Body of pancreas (tissue), 4 donors: ENCODE measurements around the gene ABCG1. TPM values are rescaled to one million over a fixed set of nuclear protein-coding genes. Genes with fewer than 3 reads are reported as not detected.

Experiments
- ATAC-seq: fragments of 150-250 bp; one replicate; pipeline ENCODE4 v1.9.1; 2016
- DNase-seq, 4 donors: peaks; one replicate each; pipeline ENCODE4 v3.0.0-alpha.2; 2019
- H3K27ac ChIP-seq, 4 donors: fragments of 200-600 bp; sonication (generic); 1 replicate in 3 of 4; 2 replicates in 1 of 4; pipeline versions ENCODE4 v1.5.1 to v1.6.1; 2016 to 2019; ENCODE audit warnings: mild to moderate bottlenecking in 1 of 4, mixed read lengths in 1 of 4, moderate library complexity in 1 of 4
- H3K27me3 ChIP-seq, 2 donors: fragments of 200-600 bp; sonication (generic); one replicate each; pipeline ENCODE4 v1.6.0; 2016; ENCODE audit warnings: mild to moderate bottlenecking in 1 of 2
- H3K36me3 ChIP-seq, 2 donors: fragments of 200-600 bp; sonication (generic); replicated peaks in 1 of 2; 2 replicates each; pipeline ENCODE4 v1.5.1; 2016; ENCODE audit warnings: low read depth in 2 of 2; ENCODE audit not compliant: insufficient read depth in 1 of 2
- H3K4me1 ChIP-seq: fragments of 200-600 bp; sonication (generic); one replicate; pipeline ENCODE4 v1.6.0; 2016
- H3K4me3 ChIP-seq, 2 donors: fragments of 200-600 bp; sonication (generic); 1 replicate in 1 of 2; 2 replicates in 1 of 2; pipeline ENCODE4 v1.5.1; 2016 to 2019
- H3K9me3 ChIP-seq, 3 donors: fragments of 200-600 bp; sonication (generic); 1 replicate in 2 of 3; 2 replicates in 1 of 3; pipeline ENCODE4 v1.5.1; 2016
- CTCF ChIP-seq, 7 experiments: fragments of 450-650 bp in 4 of 7; fragments of 200-600 bp in 3 of 7; sonication (generic) in 3 of 7; IDR thresholded peaks; one replicate each; pipeline ENCODE4 v1.5.1; 2016 to 2019; ENCODE audit warnings: antibody characterized with exemption in 7 of 7
- POLR2A ChIP-seq, 3 donors: fragments of 450-650 bp; IDR thresholded peaks; one replicate each; pipeline ENCODE4 v1.6.1; 2016; ENCODE audit warnings: antibody characterized with exemption in 3 of 3, mild to moderate bottlenecking in 2 of 3
- WGBS, 2 donors: methylation state at CpG; one replicate each; pipeline ENCODE4 v1.1.5; 2017; 5-methylcytosine and 5-hydroxymethylcytosine counted together
- intact Hi-C: fragments of 100-400 bp; cut with DNase I; formaldehyde crosslinking; loops from one replicate; pipeline ENCODE4 v1.15.1; 2023
- total RNA-seq, 2 donors: library from RNA; depleted of rRNA; stranded (reverse); fragments of >200 nt; gene quantifications; one replicate each; pipeline ENCODE4 v1.1.0, GENCODE V29; 2016

Gene ABCG1
- total RNA-seq, 2 donors from 2014 or later: 7.5 to 7.6 TPM

DNA sequence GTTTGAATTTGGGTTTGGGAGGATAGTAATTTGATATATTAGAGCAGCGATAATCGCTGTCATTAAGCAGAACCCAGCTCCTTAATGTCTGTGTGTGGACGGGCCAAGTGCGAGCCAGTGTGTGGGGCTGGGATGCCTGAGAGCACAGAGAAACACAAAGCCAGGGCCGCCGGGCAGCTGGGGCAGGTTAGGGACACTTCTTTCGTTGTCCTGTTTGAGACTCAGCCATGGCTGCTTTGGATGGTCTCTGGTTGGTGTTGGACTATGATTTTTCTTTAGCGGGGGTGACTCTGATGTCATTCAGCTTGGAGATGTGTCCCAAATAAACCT, 33.4 kb downstream of the ABCG1 start:
- 92 to 94% methylated on average over 8 of the region's 8 CpGs for WGBS, 2 donors
- intact Hi-C loops: no loop called here
- no peaks in the 10 kb centered on the region for H3K4me1 ChIP-seq
- DNase-seq (no peak), ATAC-seq (no peak)
- no peak overlapping the region for H3K4me3 ChIP-seq
- no peak overlapping the region for H3K27ac ChIP-seq
- no peaks in the 10 kb centered on the region for H3K27me3 ChIP-seq
- H3K36me3 ChIP-seq: no peaks in the 10 kb centered on the region
- TF ChIP-seq POLR2A (IDR thresholded peaks at IDR 0.05): no peak
- no peak for TF ChIP-seq CTCF (IDR thresholded peaks at IDR 0.05)
- no peaks in the 10 kb centered on the region for H3K9me3 ChIP-seq

DNA sequence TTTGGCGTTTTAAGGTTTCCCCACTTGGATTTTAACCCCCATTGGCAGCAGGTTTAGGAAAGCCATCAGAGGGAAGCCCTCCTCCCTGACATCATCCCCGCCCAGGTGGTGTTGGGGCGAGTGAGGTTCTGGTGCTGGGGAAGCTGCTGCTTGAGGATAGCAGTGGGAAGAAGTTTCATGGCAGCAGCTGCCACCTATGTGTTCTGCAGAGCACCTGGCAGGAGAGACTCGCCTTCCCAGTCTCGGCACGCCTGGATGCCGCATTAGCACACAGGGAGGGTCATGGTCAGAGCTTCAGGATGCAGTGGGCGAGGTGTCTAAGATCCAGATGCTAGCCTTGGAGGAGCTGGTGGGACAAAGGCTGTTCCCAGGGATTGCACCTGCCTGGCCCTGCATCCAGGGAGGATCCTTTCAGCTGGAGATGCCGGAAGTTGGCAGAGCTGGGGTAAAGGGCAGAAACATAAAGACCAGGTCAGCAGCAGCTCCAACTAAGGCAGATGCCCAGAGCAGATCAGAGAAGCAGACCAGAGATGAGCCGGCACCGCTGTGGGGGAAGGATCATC, 33.9 kb downstream of the ABCG1 start:
- 49 to 63% methylated on average over 11 of the region's 11 CpGs for WGBS, 2 donors
- TF ChIP-seq POLR2A (IDR thresholded peaks at IDR 0.05) (no peak), CTCF (IDR thresholded peaks at IDR 0.05) (no peak)
- DNase-seq (peak; percentile 45 to 77 (median 64)), ATAC-seq (peak; percentile 42)
- Histone ChIP-seq H3K9me3 (no peaks in the 10 kb centered on the region), H3K27ac (no peak overlapping the region), H3K4me1 (no peaks in the 10 kb centered on the region), H3K36me3 (no peaks in the 10 kb centered on the region), H3K27me3 (no peaks in the 10 kb centered on the region), H3K4me3 (no peak overlapping the region)
- intact Hi-C loops: no loop called here

GRCh38 chr21:42253466-42253865, 34.5 kb downstream of the ABCG1 start:
- no peaks in the 10 kb centered on the region for H3K27me3 ChIP-seq
- no peaks in the 10 kb centered on the region for H3K9me3 ChIP-seq
- ATAC-seq: no peak
- no peaks in the 10 kb centered on the region for H3K36me3 ChIP-seq
- intact Hi-C loops: no loop called here
- 69 to 79% methylated on average over 3 to 8 of the region's 8 CpGs for WGBS, 2 donors
- H3K4me1 ChIP-seq: no peaks in the 10 kb centered on the region
- H3K4me3 ChIP-seq: no peak overlapping the region
- no peak overlapping the region for H3K27ac ChIP-seq
- no peak for TF ChIP-seq POLR2A (IDR thresholded peaks at IDR 0.05)
- TF ChIP-seq CTCF (IDR thresholded peaks at IDR 0.05): no peak
- no peak for DNase-seq

GRCh38 chr21:42254083-42254482, 35.1 kb downstream of the ABCG1 start:
- intact Hi-C loops: no loop called here
- H3K9me3 ChIP-seq: no peaks in the 10 kb centered on the region
- TF ChIP-seq POLR2A (IDR thresholded peaks at IDR 0.05) (no peak), CTCF (IDR thresholded peaks at IDR 0.05) (no peak)
- no peak overlapping the region for H3K27ac ChIP-seq
- WGBS, 2 donors: 62 to 70% methylated on average over 6 of the region's 6 CpGs
- no peaks in the 10 kb centered on the region for H3K27me3 ChIP-seq
- H3K36me3 ChIP-seq: no peaks in the 10 kb centered on the region
- DNase-seq (no peak), ATAC-seq (no peak)
- no peak overlapping the region for H3K4me3 ChIP-seq
- peaks cover 6% of the 10 kb centered on the region for H3K4me1 ChIP-seq
